ENCODE results near the gene MDP1.

DNA sequence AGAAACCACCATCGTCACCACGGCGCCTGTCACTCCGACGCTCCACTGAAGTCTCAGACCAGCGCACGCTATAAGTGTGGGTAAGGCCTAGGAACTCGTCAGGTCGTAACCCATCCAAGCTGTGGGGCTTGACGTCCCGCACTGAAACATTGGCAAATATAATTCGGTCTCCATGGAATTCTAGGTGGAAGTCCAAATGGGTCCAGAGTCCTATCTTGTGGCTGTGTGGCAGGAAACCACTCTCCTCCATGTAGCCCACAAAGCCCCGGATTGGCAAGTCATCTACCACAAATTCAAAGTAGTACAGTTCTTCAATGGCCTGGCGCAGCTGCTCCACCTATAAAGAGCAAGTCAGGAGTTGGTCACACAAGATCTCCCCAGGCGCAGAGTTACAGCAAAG is 22.9 kb downstream of the MDP1 start:
- TF ChIP-seq, protein P1, sequence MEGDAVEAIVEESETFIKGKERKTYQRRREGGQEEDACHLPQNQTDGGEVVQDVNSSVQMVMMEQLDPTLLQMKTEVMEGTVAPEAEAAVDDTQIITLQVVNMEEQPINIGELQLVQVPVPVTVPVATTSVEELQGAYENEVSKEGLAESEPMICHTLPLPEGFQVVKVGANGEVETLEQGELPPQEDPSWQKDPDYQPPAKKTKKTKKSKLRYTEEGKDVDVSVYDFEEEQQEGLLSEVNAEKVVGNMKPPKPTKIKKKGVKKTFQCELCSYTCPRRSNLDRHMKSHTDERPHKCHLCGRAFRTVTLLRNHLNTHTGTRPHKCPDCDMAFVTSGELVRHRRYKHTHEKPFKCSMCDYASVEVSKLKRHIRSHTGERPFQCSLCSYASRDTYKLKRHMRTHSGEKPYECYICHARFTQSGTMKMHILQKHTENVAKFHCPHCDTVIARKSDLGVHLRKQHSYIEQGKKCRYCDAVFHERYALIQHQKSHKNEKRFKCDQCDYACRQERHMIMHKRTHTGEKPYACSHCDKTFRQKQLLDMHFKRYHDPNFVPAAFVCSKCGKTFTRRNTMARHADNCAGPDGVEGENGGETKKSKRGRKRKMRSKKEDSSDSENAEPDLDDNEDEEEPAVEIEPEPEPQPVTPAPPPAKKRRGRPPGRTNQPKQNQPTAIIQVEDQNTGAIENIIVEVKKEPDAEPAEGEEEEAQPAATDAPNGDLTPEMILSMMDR (IDR thresholded peaks at IDR 0.05), result no peak
- TF ChIP-seq POLR2A (IDR thresholded peaks at IDR 0.05), result no peak

Measured in prostate gland (tissue), 2 donors.